CD4-positive, alpha-beta T cell treated with Interleukin-6 at 100 ng/mL for 8 hours (primary cell): ENCODE data around the gene HOXC4.

Source experiments
- DNase-seq: peaks from one replicate; pipeline ENCODE4 v3.0.0-alpha.2; 2020; ENCODE audit warnings: mixed read lengths, low spot score

The HOXC4 gene

DNA sequence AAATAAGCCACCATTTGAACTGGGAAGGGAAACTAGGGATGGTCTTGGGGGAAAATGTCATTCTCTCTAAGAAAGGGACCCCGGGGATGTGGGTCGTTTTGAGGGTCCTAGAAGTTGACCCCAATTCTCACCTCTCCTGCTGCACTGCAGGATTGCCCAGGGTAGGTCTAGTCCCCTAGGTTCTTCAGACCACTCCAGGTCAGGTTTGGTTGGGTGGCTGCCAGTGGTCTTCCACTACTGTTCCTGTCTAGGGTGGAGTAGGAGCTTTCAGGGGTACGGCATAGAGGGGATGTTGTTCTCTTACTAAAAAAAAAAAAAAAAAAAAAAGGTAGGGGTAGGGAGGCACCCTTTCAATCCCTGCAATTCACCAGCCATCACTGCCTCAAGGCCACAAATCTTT, 37.6 kb upstream of the HOXC4 start:
- no peak for DNase-seq

DNA sequence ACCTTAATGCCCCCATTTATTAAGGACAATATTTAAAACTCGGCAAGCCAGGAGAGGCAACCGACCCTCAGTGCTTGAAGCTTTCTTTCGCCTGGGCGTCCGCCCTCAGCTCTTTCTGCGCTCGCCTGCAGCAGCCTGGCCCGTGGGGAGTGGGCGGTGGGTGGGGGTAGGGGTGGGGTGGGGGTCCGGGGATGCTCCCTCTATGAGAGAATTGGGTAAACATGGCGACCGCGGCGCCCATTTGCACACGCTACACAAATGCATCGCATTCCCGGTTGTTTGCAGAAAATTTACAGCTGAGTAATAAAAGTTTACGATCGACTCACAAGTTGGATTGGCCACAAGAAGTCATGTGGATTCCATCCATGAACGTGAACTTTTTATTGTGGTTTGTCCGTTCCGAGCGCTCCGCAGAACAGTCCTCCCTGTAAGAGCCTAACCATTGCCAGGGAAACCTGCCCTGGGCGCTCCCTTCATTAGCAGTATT, 37.1 kb upstream of the HOXC4 start:
- no peak for DNase-seq

DNA sequence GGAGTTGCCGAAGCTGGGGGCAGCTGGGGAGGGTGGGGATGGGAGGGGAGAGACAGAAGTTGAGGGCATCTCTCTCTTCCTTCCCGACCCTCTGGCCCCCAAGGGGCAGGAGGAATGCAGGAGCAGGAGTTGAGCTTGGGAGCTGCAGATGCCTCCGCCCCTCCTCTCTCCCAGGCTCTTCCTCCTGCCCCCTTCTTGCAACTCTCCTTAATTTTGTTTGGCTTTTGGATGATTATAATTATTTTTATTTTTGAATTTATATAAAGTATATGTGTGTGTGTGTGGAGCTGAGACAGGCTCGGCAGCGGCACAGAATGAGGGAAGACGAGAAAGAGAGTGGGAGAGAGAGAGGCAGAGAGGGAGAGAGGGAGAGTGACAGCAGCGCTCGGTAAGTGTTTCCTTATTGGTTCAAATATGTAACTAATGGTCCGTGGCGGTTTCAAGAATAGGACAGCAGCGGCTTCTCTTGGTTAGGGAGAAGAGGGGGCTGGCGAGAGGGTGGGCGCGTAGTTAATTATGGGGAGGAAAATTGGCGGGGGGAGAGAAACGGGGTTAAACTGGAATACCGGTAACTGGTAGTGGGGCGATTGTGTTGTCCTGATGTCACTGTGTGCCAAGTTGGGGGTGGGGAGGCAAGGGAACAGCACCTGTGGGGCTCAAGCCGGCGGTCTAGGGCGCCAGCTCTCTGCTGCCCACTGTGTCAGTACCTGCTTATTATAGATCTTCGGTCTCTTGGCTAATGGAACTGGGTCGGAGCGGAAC, 36.4 kb upstream of the HOXC4 start:
- no peak for DNase-seq

DNA sequence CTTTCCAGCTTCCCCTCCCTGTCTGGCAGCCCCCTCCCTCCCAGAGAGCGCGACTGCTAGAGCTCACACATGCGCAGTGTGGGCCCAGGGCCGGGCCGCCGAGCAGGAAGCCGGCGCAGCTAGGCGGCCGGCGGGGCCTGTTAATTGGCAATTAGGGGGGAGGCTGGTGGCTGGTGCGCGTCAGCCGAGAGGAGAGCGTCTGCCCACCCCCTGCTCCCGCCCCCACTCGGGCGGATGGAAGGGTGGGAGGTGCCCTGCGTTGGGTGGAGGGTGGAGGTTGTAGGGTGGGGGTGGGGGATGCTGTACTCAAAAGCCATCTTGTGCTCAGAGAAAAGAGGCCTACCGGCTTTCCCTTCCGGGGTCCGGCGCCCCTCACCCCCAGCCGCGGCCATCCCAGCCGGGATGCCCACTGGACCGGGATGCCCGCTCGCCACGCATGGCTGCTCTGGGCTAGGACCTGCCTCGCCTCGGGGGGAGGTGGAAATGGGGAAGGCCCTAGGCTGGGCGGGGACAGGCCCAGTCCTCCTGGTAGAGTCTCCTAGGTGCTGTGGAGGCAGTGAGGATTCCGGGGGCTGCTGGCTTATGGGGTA, 35.7 kb upstream of the HOXC4 start:
- DNase-seq: peak; percentile 68

DNA sequence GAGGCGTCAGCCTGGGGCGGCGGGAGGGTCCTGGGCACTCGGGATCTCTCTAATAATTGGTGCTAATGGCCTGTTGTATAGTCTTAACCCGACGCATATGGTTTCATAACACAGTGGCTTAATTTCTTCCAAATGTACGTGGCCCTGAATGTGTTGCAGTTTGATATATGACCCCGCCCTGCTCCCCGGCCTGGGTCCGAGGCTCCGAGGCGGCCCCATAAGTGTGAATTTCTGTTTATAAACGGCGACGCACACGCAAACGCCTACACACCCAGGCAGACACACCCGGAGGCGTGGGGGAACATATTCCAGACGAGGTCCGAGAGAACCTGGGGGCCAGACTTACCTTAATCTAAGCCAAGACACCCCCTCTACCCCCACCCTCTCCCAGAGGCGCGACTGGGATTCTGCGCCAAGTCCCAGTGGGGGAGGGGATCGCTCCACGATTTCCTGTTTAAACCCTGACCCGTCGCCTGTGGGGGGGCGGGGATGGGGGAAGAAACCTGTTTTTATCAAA, 35.1 kb upstream of the HOXC4 start:
- no peak for DNase-seq

DNA sequence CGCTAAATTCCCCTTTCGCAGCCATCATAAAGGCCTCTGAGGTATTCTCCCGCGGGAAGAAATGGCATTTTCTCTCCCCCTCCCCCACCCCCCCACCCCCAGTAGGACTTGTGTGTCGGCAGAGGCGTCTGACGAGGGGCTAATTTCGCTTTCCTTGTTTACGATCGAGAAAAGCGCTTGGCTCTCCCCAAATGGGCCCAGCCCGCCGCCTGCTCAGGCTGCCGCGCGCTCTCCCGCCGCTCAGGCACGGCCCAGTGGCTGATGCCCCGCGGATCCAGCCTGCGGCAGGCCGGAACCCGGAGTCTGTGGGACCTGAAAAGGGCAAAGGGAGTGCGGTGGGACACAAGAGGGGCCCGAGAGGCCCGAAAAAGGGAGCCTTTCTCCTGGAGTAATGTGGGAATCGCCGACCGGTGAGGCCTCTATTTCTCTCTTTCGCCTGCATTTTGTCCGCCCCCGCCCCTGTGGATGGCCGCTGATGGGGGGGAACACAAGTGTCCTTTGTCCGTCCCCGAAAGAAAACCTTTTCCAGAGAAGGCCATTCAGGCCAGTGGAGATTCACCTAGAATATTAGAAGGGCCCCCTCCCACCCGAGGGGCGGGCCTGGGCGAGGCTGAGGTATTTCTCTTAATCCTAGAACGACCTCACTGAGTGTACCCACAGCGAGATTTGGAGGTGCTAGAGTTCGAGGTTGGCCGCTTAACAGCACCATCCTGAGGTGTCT, 34.4 kb upstream of the HOXC4 start:
- no peak for DNase-seq

DNA sequence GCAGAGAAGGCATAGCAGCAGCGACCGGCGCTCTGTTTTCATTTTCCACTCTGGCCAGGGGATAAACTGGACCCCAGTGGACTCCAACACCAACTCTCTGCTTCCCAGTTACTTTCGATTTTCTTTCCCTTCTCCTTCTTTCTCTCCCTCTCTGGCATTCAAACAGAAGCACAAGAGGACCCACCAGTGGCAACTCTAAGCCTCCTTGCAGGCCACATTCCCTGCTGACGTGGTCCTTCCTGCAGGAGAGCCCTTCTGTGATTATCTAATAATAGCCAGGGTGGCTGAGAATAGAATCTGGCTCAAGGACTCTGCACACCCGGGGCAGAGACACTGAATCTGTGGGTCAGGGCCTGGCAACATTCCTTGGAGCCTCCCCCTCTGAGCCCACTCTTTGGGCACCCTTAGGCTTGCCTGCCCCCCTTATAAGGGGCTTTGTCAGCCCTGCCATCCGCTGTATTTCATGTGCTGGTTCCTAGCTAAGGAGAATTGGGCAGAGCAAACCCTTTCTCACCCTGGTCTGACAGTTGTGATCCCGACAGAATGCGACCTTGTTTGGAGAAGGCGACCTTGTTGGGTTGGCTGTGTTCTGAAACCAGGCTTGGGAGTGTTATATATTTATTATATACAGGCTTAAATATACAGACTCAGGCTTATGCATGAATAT, 33.6 kb upstream of the HOXC4 start:
- no peak for DNase-seq

DNA sequence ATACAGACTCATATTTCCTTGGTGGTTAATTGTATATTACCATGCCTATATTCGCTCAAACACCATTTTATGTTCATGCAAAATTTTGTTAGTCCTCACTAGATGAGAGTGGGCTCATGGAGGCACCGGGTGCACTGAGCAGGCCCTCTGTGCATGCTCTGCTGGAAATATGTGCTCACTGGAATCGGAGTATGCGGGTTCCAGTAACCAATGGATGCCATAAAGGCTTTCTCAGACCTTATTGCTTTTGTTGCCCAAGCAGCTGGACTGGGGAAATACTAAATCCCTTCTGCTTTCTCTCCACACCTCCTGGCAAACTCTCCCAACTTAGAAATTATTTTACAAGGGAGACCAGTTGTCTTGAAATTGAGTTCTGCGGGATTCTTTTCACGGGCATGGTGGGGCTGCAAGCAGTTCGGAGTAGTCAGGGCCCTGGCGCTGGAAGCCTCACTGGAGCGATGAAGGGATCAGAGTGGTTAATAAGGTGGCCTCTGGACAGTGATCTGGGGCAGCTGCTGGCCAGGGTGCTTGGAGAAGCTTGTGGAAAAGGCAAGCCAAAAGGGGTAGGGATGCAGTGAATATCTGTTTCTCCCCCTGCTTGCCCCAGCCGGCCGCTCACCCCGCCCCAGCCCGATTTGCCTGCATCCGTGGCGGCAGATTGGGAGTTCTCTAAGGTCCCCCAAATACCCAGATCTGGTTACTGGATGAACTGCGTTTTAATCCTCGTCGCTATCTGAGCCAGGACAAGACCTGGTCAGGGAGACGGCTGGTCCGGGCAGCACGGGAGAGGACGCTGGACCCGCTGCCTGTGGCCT, 32.8 kb upstream of the HOXC4 start:
- no peak for DNase-seq

DNA sequence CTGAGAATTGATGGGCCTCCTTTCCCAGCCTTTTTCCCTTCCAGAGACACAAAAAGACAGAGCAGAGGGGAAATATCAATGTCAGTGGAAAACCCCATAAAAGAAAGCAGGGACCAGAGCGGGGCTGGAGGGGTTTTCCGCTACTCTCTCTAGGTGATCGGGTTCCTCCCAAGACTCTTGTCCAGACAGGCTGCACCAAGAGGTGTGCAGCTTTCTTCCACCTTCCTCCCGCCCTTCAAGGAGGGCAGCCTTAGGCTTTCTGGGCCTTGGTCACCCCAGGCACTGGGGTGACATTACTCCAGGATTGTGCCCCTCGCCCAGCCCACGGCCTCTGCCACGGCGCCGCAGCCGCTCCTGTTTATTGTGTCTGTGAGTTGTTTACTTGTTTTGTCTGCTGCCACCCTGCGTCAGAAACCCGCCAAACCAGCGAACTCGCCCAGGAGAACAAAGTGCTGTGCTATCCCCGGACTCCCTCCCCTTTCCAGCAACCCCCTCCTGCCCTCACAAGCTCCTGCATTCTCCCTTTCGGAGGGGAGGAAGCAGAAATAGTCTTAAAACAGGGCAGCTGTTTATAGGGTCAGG, 32.1 kb upstream of the HOXC4 start:
- no peak for DNase-seq

DNA sequence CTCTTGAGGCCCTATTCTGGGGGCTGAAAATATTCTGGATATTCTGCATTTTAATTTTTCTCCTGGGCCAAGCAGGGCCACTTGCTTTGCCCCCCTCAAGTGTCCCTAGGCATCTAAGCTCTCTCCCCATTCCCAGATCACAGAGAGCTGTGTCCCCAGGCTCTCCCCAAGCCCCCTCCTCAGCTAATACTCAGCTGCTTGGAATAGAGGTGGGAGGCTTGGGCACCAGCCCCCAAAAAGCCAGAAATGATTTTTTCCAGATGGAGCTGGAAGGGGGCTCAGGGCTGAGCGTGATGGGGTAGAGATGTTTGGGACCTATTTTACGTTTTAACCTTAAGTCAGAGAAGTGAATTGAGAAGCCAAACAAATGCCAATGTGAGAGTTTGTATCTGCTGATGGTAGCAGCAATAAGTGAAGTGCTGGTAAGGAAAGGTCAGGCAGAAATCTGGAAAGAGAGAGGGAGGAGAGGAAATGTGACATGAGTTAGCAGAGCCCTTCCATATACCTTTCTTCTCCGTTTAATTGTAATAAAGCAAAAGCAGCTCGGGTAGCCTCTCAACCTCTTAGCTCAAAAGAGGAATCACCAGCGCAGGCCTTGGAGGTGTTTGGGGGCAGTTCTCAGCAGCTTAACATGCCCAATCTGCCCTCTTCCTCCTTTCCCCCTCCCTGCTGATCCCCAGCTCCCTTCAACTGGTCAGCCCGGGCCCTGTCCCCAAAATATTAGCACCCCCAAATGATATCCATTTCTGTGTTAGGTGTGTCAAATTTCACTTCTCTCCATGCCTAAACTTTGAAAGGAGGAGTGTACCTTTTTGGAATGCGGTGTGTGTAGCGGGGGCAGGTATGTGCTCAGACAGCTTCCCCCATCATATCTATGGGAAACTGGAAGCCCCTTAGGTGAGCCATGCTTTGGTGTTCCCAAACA, 30.4 kb upstream of the HOXC4 start:
- DNase-seq: no peak

DNA sequence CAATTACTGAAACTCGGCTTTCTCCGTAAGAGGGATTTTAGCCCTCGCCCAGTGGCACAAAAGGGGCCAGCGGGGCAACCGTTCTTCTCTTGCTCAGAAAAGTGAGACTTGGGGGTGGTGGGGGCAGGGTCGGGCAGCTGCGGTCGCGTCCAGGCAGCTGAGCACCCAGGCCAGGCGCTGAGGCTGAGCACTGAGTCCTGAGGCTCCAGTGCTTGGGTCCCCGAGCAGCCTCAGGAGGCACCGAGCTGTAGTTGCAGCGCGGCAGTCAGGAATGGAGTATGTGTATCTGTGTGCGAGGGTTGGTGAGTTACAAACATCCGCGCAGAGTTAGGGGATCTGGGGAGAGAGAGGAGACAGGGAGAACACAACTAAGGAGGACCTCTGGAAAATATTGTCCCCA, 29.5 kb upstream of the HOXC4 start:
- DNase-seq: no peak

DNA sequence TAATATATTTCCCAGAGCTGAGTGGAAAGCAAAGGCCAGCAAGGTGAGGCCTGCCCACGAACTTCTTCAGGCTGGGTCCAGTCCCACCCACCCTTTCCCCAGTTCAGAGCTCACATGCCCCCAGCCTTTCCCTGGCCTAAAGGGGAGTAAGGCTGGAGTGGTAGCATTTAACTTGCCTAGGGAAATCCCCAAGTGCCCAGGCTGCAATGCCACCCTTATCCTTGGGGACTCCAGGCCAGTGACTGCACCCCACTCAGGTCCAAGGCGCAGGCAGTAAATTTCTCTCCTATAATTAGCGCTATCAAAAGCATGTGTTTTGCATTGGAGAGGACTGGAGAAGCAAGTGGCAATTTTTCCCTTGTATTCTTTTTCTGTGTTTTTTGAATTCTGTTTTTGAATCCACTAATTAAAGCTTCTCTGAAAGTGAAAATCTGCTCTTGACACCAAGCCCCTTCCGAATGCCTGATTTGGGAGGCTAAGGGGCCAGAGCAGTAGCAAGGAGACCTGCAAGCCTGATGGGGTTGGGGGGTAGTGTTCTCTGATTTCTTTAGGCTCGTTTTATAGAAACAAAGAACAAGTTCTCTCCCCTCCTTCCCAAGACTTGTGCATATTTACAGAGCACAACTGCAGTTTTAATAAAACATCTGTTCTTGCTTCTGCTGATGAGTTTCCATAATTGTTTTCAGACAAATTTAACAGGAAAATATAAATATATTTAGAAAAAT, 28.9 kb upstream of the HOXC4 start:
- no peak for DNase-seq

DNA sequence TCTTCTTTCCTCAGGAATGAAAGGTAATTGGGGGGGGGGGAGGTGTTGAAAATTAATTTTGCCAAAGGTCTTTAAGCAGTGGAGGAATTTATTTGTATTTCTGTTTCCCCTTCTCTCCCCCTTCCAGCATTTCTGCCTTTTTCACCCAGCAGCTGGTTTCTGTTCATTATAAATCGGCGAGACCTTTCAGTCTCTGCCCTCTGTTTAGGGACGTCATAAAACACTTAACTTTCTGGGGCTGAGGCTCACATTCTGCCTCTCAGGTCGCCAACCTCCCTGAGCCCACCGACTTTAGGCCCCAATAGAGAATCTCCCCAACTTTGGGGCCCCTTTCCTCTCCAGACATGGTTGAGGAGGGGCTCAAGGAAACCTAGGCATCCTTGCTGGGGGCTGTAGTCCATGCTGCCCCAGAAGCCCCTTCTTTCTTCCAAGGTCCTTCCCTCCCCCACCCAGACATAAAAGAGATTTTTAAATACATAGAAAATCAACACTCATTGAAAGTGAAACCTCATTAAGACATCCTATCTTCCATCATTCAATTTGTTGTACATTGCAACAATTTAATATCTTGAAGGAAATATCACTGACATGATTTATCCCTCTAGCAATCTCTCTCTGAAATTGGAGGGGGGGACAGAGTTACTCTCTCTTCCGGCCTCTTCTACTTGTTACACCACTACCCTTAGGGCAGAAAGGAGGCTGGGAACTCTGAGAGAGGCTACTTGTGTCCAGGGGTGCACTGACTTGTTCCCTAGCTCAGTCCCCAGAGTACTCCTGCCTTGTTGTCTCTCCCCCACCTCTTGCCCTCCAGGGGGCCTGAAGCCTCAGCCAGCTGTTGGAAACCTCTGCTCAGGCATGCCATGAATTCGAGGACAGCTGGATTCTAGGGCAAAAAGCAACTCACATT, 27.9 kb upstream of the HOXC4 start:
- DNase-seq: no peak

DNA sequence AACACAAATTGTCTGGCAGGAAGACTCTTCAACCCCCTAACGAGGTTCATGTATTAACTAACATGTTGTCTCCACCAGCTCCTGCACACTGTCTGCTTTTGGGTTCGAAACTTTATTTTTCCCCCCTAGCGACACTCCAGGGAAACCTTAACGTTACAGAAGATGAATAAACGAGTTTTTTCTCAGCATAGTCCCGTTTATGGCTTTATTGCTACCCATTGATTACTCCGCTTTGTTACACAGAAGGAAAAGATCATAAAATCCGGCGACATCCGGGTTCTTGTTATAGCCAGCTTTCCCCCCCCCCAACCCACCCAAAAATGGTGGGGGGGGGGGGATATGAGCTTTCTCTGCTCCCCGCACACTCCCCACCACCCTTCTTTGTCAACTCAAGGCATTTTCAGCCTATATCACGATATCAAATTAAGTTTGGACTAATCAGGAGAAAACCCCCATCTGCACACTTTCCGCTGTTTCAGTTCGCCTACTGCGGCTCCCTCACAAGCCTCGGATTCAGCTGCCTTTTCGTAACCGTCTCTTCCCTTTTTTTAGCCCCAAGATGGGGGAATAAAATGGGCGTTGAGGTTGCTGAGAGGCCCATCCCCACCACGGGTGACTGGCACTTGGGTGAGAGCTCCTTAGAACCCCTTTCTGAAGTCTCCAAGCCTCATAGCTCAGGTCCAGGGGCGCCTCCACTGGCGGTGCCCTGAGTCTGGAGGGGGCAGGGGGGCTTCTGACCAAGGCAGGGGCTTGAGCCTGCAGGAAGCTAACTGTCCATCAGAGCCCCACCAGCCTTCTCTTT, 26.8 kb upstream of the HOXC4 start:
- DNase-seq: no peak

DNA sequence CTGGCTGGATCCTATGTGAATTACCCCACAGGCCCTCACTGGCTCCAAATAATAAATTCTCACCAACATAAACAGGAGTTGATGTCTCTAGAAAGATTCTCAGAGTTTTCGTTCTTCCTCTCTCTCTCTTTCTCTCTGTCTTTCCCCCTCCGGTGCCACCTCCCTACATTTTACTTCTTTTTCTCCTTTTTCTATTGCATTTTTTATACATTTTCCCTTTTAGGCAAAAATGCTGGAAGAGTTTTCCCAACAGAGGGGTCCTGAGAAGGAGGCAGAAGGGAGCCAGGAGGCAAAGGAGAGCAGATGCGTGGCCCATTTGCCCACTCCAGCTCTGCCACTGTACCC, 26.2 kb upstream of the HOXC4 start:
- DNase-seq: no peak

DNA sequence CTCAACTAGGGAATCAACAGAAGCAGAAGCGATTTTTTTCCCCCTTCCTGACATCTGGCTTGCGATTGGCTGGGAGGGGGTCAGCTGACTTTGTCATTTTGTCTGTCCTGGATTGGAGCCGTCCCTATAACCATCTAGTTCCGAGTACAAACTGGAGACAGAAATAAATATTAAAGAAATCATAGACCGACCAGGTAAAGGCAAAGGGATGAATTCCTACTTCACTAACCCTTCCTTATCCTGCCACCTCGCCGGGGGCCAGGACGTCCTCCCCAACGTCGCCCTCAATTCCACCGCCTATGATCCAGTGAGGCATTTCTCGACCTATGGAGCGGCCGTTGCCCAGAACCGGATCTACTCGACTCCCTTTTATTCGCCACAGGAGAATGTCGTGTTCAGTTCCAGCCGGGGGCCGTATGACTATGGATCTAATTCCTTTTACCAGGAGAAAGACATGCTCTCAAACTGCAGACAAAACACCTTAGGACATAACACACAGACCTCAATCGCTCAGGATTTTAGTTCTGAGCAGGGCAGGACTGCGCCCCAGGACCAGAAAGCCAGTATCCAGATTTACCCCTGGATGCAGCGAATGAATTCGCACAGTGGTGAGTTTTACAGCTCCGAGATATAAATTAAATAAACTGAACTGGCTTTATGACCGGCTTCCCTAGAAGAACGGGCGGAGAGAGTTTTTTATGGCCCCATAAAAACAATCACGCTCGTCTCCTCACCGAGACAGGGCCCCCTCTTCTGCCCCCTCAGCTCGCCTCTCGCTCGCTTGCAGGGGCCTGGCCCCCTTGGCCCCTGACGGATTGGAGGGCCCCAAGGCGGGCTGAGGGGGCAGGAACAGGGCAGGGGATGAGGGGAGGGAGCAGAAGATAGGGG, 25.1 kb upstream of the HOXC4 start, which contains the start of gene HOXC6:
Gene HOXC6, plus strand, starts transcription at position 127 of the 888 bp plus-strand sequence. Its CDS starts 82 bp downstream, at position 209.
- no peak for DNase-seq
